Stimulated activated naive CD8-positive, alpha-beta T cell treated with anti-CD3 and anti-CD28 coated beads, Interleukin-15, amount 100 ng/mL, for 72 hours (primary cell): ENCODE measurements around the gene PCDH7.

Source experiments
- ATAC-seq: fragments of 150-1000 bp; cut with Tn5 transposase; 2 replicates; pipeline ENCODE4 v1.10.0; 2021; ENCODE audit warnings: mild to moderate bottlenecking, moderate library complexity
- DNase-seq, 2 donors: peaks; one replicate each; pipeline ENCODE4 v3.0.0; 2021 to 2022
- H3K27ac Mint-ChIP-seq, 2 donors: one replicate each; pipeline ENCODE4 v1.8.0; 2022; ENCODE audit warnings: mild to moderate bottlenecking in 2 of 2, mixed read lengths in 2 of 2, moderate library complexity in 2 of 2
- H3K27me3 Mint-ChIP-seq: one replicate; pipeline ENCODE4 v1.8.0; 2022; ENCODE audit warnings: mixed read lengths
- H3K4me1 Mint-ChIP-seq: one replicate; pipeline ENCODE4 v1.8.0; 2022; ENCODE audit warnings: mild to moderate bottlenecking, mixed read lengths
- H3K4me3 Mint-ChIP-seq, 2 donors: one replicate each; pipeline ENCODE4 v1.8.0; 2022; ENCODE audit warnings: mild to moderate bottlenecking in 2 of 2, mixed read lengths in 2 of 2, moderate library complexity in 1 of 2
- H3K9me3 Mint-ChIP-seq, 2 donors: one replicate each; pipeline ENCODE4 v1.8.0; 2022; ENCODE audit warnings: mixed read lengths in 2 of 2

The PCDH7 gene

DNA sequence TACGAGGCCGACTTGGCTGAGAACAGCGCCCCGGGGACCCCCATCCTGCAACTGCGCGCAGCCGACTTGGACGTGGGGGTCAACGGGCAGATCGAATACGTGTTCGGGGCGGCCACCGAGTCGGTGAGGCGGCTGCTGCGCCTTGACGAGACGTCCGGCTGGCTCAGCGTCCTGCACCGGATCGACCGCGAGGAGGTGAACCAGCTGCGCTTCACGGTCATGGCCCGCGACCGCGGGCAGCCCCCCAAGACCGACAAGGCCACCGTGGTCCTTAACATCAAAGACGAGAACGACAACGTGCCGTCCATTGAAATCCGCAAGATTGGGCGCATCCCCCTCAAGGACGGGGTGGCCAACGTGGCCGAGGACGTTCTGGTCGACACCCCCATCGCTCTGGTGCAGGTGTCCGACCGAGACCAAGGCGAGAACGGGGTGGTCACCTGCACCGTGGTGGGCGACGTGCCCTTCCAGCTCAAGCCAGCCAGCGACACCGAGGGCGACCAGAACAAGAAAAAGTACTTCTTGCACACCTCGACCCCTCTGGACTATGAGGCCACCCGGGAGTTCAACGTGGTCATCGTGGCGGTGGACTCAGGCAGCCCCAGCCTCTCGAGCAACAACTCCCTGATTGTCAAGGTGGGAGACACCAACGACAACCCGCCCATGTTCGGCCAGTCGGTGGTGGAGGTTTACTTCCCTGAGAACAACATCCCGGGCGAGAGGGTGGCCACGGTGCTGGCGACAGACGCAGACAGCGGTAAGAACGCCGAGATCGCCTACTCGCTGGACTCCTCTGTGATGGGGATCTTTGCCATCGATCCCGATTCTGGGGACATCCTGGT, 2.4 kb downstream of the PCDH7 start:
- peaks cover 61% of the 10 kb centered on the region for H3K27me3 Mint-ChIP-seq
- H3K4me3 Mint-ChIP-seq, result peak overlapping the region in 1 of 2 donors; percentile 24
- no peaks in the 10 kb centered on the region for H3K9me3 Mint-ChIP-seq
- no peak for ATAC-seq
- H3K27ac Mint-ChIP-seq, result peak overlapping the region in 1 of 2 donors; percentile 42
- peaks cover 36% of the 10 kb centered on the region for H3K4me1 Mint-ChIP-seq
- DNase-seq, result no peak

DNA sequence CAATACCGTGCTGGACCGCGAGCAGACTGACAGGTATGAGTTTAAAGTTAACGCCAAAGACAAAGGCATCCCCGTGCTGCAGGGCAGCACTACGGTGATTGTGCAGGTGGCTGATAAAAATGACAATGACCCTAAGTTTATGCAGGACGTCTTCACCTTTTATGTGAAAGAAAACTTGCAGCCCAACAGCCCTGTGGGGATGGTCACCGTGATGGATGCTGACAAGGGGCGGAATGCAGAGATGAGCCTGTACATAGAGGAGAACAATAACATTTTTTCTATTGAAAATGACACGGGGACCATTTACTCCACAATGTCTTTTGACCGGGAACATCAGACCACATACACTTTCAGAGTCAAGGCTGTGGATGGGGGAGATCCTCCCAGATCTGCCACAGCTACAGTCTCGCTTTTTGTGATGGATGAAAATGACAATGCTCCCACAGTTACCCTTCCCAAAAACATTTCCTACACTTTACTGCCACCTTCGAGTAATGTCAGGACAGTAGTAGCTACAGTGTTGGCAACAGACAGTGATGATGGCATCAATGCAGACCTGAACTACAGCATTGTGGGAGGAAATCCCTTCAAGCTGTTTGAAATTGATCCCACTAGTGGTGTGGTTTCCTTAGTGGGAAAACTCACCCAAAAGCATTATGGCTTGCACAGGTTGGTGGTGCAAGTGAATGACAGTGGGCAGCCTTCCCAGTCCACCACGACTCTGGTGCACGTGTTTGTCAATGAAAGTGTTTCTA, 3.2 kb downstream of the PCDH7 start:
- Mint-ChIP-seq H3K4me1 (peaks cover 28% of the 10 kb centered on the region), H3K27me3 (peaks cover 53% of the 10 kb centered on the region), H3K9me3 (no peaks in the 10 kb centered on the region), H3K4me3 (no peak overlapping the region), H3K27ac (peak overlapping the region in 1 of 2 donors; percentile 42)
- no peak for ATAC-seq
- DNase-seq, result no peak

GRCh38 chr4:30724247-30724646, 4.1 kb downstream of the PCDH7 start:
- ATAC-seq (no peak), DNase-seq (no peak)
- peaks cover 19% of the 10 kb centered on the region for H3K4me1 Mint-ChIP-seq
- H3K27ac Mint-ChIP-seq, result no peak overlapping the region
- H3K4me3 Mint-ChIP-seq, result no peak overlapping the region
- H3K27me3 Mint-ChIP-seq, result peaks cover 45% of the 10 kb centered on the region
- no peaks in the 10 kb centered on the region for H3K9me3 Mint-ChIP-seq

DNA sequence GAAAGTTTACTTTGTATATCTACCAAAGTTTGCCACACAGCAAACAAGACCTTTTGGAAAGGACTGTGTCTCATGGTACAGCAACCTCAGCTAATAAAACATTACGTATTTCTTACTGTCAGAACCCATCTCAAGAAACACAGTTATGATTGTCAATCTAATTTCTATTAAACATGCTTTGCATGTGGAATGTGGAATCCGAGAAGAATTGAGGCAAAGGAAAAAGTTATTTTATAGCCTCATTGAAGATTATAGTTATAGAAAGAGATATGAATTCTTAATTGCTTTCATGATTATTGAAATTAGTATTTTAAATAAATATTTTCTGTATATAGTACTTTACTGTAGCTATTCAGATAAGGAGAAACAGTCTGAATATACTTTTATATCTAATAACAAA, 5.4 kb downstream of the PCDH7 start:
- no peak for ATAC-seq
- Mint-ChIP-seq H3K4me1 (peaks cover 6% of the 10 kb centered on the region), H3K4me3 (no peak overlapping the region), H3K9me3 (no peaks in the 10 kb centered on the region), H3K27ac (no peak overlapping the region), H3K27me3 (peaks cover 31% of the 10 kb centered on the region)
- no peak for DNase-seq

GRCh38 chr4:30726090-30726675, 6.0 kb downstream of the PCDH7 start:
- DNase-seq, result no peak
- Mint-ChIP-seq H3K4me1 (no peaks in the 10 kb centered on the region), H3K4me3 (no peak overlapping the region), H3K27ac (no peak overlapping the region), H3K27me3 (peaks cover 25% of the 10 kb centered on the region), H3K9me3 (no peaks in the 10 kb centered on the region)
- no peak for ATAC-seq

GRCh38 chr4:30727409-30727808, 7.2 kb downstream of the PCDH7 start:
- no peak for ATAC-seq
- no peaks in the 10 kb centered on the region for H3K9me3 Mint-ChIP-seq
- no peak for DNase-seq
- peaks cover 20% of the 10 kb centered on the region for H3K27me3 Mint-ChIP-seq
- H3K4me3 Mint-ChIP-seq, result no peak overlapping the region
- no peak overlapping the region for H3K27ac Mint-ChIP-seq
- H3K4me1 Mint-ChIP-seq, result no peaks in the 10 kb centered on the region

- Mint-ChIP-seq H3K9me3 (no peaks in the 10 kb centered on the region), H3K4me1 (no peaks in the 10 kb centered on the region), H3K27me3 (peaks cover 11% of the 10 kb centered on the region), H3K4me3 (no peak overlapping the region), H3K27ac (no peak overlapping the region)
- DNase-seq (no peak), ATAC-seq (no peak)
These were observed 8.1 kb downstream of the PCDH7 start for GRCh38 chr4:30728311-30728710.

DNA sequence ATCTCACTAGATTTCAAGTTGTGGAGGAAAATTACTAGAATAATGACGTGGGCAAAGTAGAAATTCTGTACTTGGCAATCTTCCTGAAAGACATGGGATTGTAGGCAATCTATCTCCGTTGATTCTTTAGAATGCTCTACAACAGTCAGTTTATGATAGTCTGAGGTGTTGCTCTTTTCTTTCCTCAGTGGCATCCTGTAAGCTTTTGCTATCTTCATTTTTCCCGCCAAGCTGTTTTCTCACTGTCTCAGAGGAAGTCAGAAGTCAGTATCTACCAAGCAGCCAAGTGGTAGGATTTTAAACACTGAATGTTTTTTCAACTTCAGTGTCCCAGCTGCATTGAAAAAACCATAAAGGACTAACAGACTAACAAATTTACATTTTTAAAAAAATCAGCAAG, 23.7 kb downstream of the PCDH7 start:
- no peaks in the 10 kb centered on the region for H3K4me1 Mint-ChIP-seq
- ATAC-seq (no peak), DNase-seq (no peak)
- H3K9me3 Mint-ChIP-seq, result no peaks in the 10 kb centered on the region
- no peak overlapping the region for H3K4me3 Mint-ChIP-seq
- no peak overlapping the region for H3K27ac Mint-ChIP-seq
- no peaks in the 10 kb centered on the region for H3K27me3 Mint-ChIP-seq

DNA sequence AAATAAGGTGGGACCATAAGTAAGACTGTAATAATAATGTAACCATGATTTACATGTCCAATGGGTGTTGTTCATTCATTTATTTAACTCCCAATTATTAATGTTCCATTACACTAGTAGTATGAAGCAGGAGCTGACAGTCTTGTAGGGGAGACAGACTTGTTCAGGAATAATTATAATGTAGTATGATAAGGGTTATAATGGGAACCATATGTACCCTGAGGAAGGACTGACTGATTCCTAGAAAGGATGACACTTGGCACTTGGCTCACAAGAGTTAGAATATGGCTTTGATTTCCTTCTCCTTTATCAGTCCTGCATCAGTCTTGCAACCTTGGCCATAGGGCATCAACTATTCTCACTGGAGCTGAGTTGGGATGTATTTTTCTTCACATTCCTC, 24.2 kb downstream of the PCDH7 start:
- Mint-ChIP-seq H3K4me1 (no peaks in the 10 kb centered on the region), H3K4me3 (no peak overlapping the region), H3K9me3 (no peaks in the 10 kb centered on the region), H3K27me3 (no peaks in the 10 kb centered on the region), H3K27ac (no peak overlapping the region)
- DNase-seq, result no peak
- no peak for ATAC-seq

DNA sequence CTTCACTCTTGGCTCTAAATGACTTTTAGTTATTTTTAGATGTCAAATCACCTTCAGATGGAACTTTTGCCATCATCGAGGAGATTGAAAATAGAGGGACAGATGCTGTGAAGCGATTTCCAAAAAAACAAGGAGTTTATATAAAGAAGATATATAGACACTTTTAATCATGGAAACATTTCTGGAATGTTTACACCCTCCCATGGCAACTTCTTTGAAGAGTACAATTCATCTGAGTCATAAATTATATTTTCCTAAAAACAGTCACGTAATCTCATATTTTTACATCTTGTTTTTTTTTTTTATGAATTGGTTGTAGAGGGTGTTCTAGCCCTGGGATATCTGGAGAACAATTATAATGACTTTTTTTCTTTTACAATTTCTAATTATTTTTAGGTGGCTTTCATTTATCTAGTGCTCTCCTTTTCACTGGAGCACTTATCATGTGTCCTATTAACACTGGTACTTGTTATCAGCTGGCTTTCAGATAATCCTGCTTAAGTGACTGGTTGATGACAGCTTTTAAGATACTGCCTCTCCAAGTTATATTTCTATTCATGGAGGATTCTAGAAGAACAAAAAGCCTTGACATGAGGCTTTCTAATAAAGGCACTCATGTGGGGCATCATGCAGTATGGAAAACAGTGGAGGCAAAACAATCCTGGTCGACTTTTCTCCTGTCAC, 24.9 kb downstream of the PCDH7 start:
- ATAC-seq, result no peak
- Mint-ChIP-seq H3K27me3 (no peaks in the 10 kb centered on the region), H3K4me3 (no peak overlapping the region), H3K4me1 (no peaks in the 10 kb centered on the region), H3K27ac (no peak overlapping the region), H3K9me3 (no peaks in the 10 kb centered on the region)
- no peak for DNase-seq

DNA sequence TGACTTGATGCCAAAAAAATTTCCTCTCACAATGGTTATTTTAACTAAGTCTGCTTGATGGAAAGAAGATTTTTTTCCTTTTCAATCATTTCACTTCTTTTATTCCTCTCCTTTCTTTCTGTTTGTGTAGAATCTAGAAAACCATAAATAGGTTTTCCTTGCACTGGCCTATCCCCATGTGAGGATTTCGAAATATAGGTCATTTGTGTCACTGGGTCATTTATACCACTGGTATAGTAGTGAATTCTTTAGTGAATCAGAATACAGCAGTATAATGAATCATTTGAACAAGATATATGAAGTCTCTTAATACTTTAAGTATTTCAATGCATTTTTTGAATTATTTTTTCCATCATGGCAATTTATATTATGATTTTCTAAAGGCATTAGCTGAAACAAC, 26.6 kb downstream of the PCDH7 start:
- Mint-ChIP-seq H3K27ac (no peak overlapping the region), H3K4me1 (no peaks in the 10 kb centered on the region), H3K4me3 (no peak overlapping the region), H3K9me3 (no peaks in the 10 kb centered on the region), H3K27me3 (no peaks in the 10 kb centered on the region)
- ATAC-seq (no peak), DNase-seq (no peak)

GRCh38 chr4:30753316-30753715, 33.1 kb downstream of the PCDH7 start:
- H3K27ac Mint-ChIP-seq, result no peak overlapping the region
- no peaks in the 10 kb centered on the region for H3K4me1 Mint-ChIP-seq
- no peak for DNase-seq
- H3K4me3 Mint-ChIP-seq, result no peak overlapping the region
- H3K9me3 Mint-ChIP-seq, result no peaks in the 10 kb centered on the region
- H3K27me3 Mint-ChIP-seq, result no peaks in the 10 kb centered on the region
- no peak for ATAC-seq

- no peak for DNase-seq
- no peak overlapping the region for H3K4me3 Mint-ChIP-seq
These were observed 33.9 kb downstream of the PCDH7 start for GRCh38 chr4:30754021-30754420.

GRCh38 chr4:30755346-30755745, 35.2 kb downstream of the PCDH7 start:
- Mint-ChIP-seq H3K4me3 (no peak overlapping the region), H3K9me3 (no peaks in the 10 kb centered on the region), H3K27me3 (no peaks in the 10 kb centered on the region), H3K4me1 (no peaks in the 10 kb centered on the region), H3K27ac (no peak overlapping the region)
- ATAC-seq, result no peak
- no peak for DNase-seq

More at GRCh38 chr4:30754021-30754420, 33.9 kb downstream of the PCDH7 start:
- Mint-ChIP-seq H3K4me1 (no peaks in the 10 kb centered on the region), H3K27me3 (no peaks in the 10 kb centered on the region), H3K27ac (no peak overlapping the region), H3K9me3 (no peaks in the 10 kb centered on the region)
- ATAC-seq, result no peak

- no peak for DNase-seq
- H3K27ac Mint-ChIP-seq, result no peak overlapping the region
- no peak overlapping the region for H3K4me3 Mint-ChIP-seq
- no peaks in the 10 kb centered on the region for H3K4me1 Mint-ChIP-seq
- ATAC-seq, result no peak
- no peaks in the 10 kb centered on the region for H3K27me3 Mint-ChIP-seq
- no peaks in the 10 kb centered on the region for H3K9me3 Mint-ChIP-seq
These were observed 36.4 kb downstream of the PCDH7 start for GRCh38 chr4:30756553-30756952.

- H3K4me1 Mint-ChIP-seq, result no peaks in the 10 kb centered on the region
- no peaks in the 10 kb centered on the region for H3K9me3 Mint-ChIP-seq
- H3K27ac Mint-ChIP-seq, result no peak overlapping the region
- no peaks in the 10 kb centered on the region for H3K27me3 Mint-ChIP-seq
- H3K4me3 Mint-ChIP-seq, result no peak overlapping the region
- DNase-seq (no peak), ATAC-seq (no peak)
These were observed 37.2 kb downstream of the PCDH7 start for GRCh38 chr4:30757357-30757756.
